Psoas muscle (tissue), 8 donors: Measurements from ENCODE around the gene SLC34A3. TPM values are rescaled to one million over a fixed set of nuclear protein-coding genes. Genes with fewer than 3 reads are reported as not detected.
A peak's percentile ranks its signal among the peaks of the same experiment; 100 is the strongest.

Experiments
- ATAC-seq, 4 donors: fragments of 200-7000 bp; cut with Tn5 transposase; one replicate each; pipeline ENCODE4 v1.9.1; 2020; ENCODE audit warnings: moderate library complexity in 3 of 4, mild to moderate bottlenecking in 2 of 4
- DNase-seq, 2 donors: peaks; one replicate each; pipeline ENCODE4 v3.0.0-alpha.2; 2020
- H3K27ac ChIP-seq: fragments of 200-600 bp; one replicate; pipeline ENCODE4 v1.8.0; 2022
- H3K27me3 ChIP-seq, 3 donors: fragments of 200-600 bp in 1 of 3; one replicate each; pipeline versions ENCODE4 v1.6.1 to v1.8.0; 2013 to 2022; ENCODE audit warnings: low read length in 2 of 3, mild to moderate bottlenecking in 2 of 3, moderate library complexity in 1 of 3; ENCODE audit not compliant: insufficient read depth in 3 of 3
- H3K36me3 ChIP-seq, 2 donors: fragments of 200-600 bp in 1 of 2; one replicate each; pipeline versions ENCODE4 v1.6.1 to v1.8.0; 2013 to 2022; ENCODE audit warnings: low read depth in 1 of 2, mild to moderate bottlenecking in 1 of 2, moderate library complexity in 1 of 2; ENCODE audit not compliant: insufficient read depth in 1 of 2
- H3K4me1 ChIP-seq: fragments of 200-600 bp; one replicate; pipeline ENCODE4 v1.8.0; 2022
- H3K4me3 ChIP-seq: fragments of 200-600 bp; one replicate; pipeline ENCODE4 v1.8.0; 2022; ENCODE audit warnings: mild to moderate bottlenecking
- H3K9me3 ChIP-seq: fragments of 200-600 bp; one replicate; pipeline ENCODE4 v1.8.0; 2022
- CTCF ChIP-seq: fragments of 200-600 bp; IDR thresholded peaks from one replicate; pipeline ENCODE4 v1.8.0; 2022; ENCODE audit warnings: antibody characterized with exemption
- WGBS, 3 donors: extraction: QIAGEN DNeasy Blood & Tissue Kit; methylation state at CpG; one replicate each; pipeline versions ENCODE4 v1.1.6 to v1.1.7; 2013; 5-methylcytosine and 5-hydroxymethylcytosine counted together
- intact Hi-C, 2 donors: fragments of 100-400 bp; cut with DNase I; formaldehyde crosslinking; loops; one replicate each; pipeline versions ENCODE4 v1.11.0 to v1.14.2; 2022
- polyA plus RNA-seq, 3 donors: library from polyadenylated mRNA; stranded (reverse); fragments of 200-250 nt; gene quantifications; one replicate each; pipeline ENCODE4 v1.2.3, GENCODE V29; 2013
- total RNA-seq, 4 donors: library from RNA; stranded (reverse); fragmentation: NEBNext Ultra II Directional in 2 of 4; extraction: Animal tissue kit (Norgen Biotek cat#: 25700) in 2 of 4; gene quantifications; one replicate each; pipeline versions ENCODE4 v1.2.1 to v1.2.4, GENCODE V29; 2021 to 2023
- donor health status: healthy with polysubstance abuse.
- donor health status: DM: no; HTN: no; CAD: no; lungs with moderate emphysema.
- donor health status: Bipolar disorder and iron deficiency.
- donor health status: healthy.
- donor health status: DM: yes; HTN: yes; CAD: no.
- donor health status: DM: no; HTN: no; CAD: no.
- donor health status: DM: no; HTN: no; CAD: no.
- donor health status: DM: yes; HTN: yes; CAD: no.

SLC34A3 gene
- total and polyA plus RNA-seq, 7 donors: not detected

GRCh38 chr9:137265496-137266161, 34.9 kb downstream of the SLC34A3 start:
- peaks cover 24% of the 10 kb centered on the region for H3K4me1 ChIP-seq
- no peaks in the 10 kb centered on the region for H3K27me3 ChIP-seq
- H3K4me3 ChIP-seq: no peak overlapping the region
- H3K27ac ChIP-seq: no peak overlapping the region
- 88 to 95% (median 91%) methylated on average over 28 to 29 of the region's 29 CpGs for WGBS, 3 donors
- peaks cover 4 to 55% of the 10 kb centered on the region in 2 donors for H3K36me3 ChIP-seq
- intact Hi-C loops: no loop called here
- H3K9me3 ChIP-seq: no peaks in the 10 kb centered on the region
- peak in 1 of 2 donors; percentile 12 for DNase-seq
- no peak for ATAC-seq
- TF ChIP-seq CTCF: no peak

GRCh38 chr9:137266162-137266527, 35.4 kb downstream of the SLC34A3 start:
- DNase-seq (peak in 1 of 2 donors; percentile 20), ATAC-seq (no peak)
- no peaks in the 10 kb centered on the region for H3K9me3 ChIP-seq
- no peak overlapping the region for H3K27ac ChIP-seq
- TF ChIP-seq CTCF: no peak
- WGBS, 3 donors: 72 to 79% (median 76%) methylated on average over 12 to 15 of the region's 15 CpGs
- H3K36me3 ChIP-seq: peaks cover 4 to 60% of the 10 kb centered on the region in 2 donors
- intact Hi-C loops: no loop called here
- H3K4me1 ChIP-seq: peaks cover 24% of the 10 kb centered on the region
- no peak overlapping the region for H3K4me3 ChIP-seq
- H3K27me3 ChIP-seq: no peaks in the 10 kb centered on the region

- intact Hi-C loops: no loop called here
- DNase-seq (peak in 1 of 2 donors; percentile 11), ATAC-seq (no peak)
- Histone ChIP-seq H3K36me3 (peaks cover 4 to 62% of the 10 kb centered on the region in 2 donors), H3K27ac (no peak overlapping the region), H3K9me3 (no peaks in the 10 kb centered on the region), H3K4me3 (peak overlapping the region; percentile 65), H3K4me1 (peaks cover 24% of the 10 kb centered on the region), H3K27me3 (no peaks in the 10 kb centered on the region)
- TF ChIP-seq CTCF: no peak
- 90 to 95% (median 91%) methylated on average over 34 of the region's 34 CpGs for WGBS, 3 donors
Measured at GRCh38 chr9:137266585-137267453, 36.1 kb downstream of the SLC34A3 start.

- no peak for TF ChIP-seq CTCF
- no peaks in the 10 kb centered on the region for H3K27me3 ChIP-seq
- DNase-seq (no peak), ATAC-seq (no peak)
- peak overlapping the region; percentile 65 for H3K4me3 ChIP-seq
- H3K9me3 ChIP-seq: no peaks in the 10 kb centered on the region
- peak overlapping the region; percentile 91 for H3K27ac ChIP-seq
- peaks cover 6 to 71% of the 10 kb centered on the region in 2 donors for H3K36me3 ChIP-seq
- peaks cover 19% of the 10 kb centered on the region for H3K4me1 ChIP-seq
- WGBS, 3 donors: 85 to 87% (median 86%) methylated on average over 5 to 6 of the region's 6 CpGs
- intact Hi-C loops: no loop called here
Measured at GRCh38 chr9:137267933-137268355, 37.2 kb downstream of the SLC34A3 start.
